Fibroblast of lung (primary cell): ENCODE measurements around the gene ZNF550. TPM values are rescaled to one million over a fixed set of nuclear protein-coding genes. Genes with fewer than 3 reads are reported as not detected.

ENCODE experiments used
- DNase-seq, 2 donors: peaks; one replicate each; pipeline versions ENCODE4 v3.0.0 to v3.0.0-alpha.2; 2010; ENCODE audit warnings: low read depth in 2 of 2
- H2AFZ ChIP-seq: 2 replicates; pipeline ENCODE4 v1.5.1; 2012; ENCODE audit warnings: low read length, control low read depth, inconsistent platforms
- H3K27ac ChIP-seq: 2 replicates; pipeline ENCODE4 v1.5.1; 2011; ENCODE audit warnings: low read length, control low read depth; ENCODE audit not compliant: insufficient read depth
- H3K27me3 ChIP-seq: 2 replicates; pipeline ENCODE4 v1.5.1; 2011; ENCODE audit warnings: mild to moderate bottlenecking, low read length; ENCODE audit not compliant: control insufficient read depth, insufficient read depth
- H3K36me3 ChIP-seq: 2 replicates; pipeline ENCODE4 v1.5.1; 2011; ENCODE audit warnings: low read length; ENCODE audit not compliant: control insufficient read depth, insufficient read depth
- H3K4me1 ChIP-seq: 2 replicates; pipeline ENCODE4 v1.5.1; 2011; ENCODE audit warnings: low read length; ENCODE audit not compliant: control insufficient read depth, insufficient read depth; ENCODE audit errors: extremely low read depth
- H3K4me2 ChIP-seq: 2 replicates; pipeline ENCODE4 v1.5.1; 2011; ENCODE audit warnings: low read length, control low read depth; ENCODE audit not compliant: insufficient read depth; ENCODE audit errors: extremely low read depth
- H3K4me3 ChIP-seq, 4 experiments: fragments of 200-600 bp in 1 of 4; sonication (generic) in 1 of 4; replicated peaks in 1 of 4; 2 replicates each; pipeline ENCODE4 v1.5.1; 2011 to 2016; ENCODE audit warnings: low read length in 4 of 4, low read depth in 3 of 4, mild to moderate bottlenecking in 3 of 4, control low read depth in 2 of 4, inconsistent platforms in 1 of 4, mixed read lengths in 1 of 4; ENCODE audit not compliant: insufficient read depth in 1 of 4; ENCODE audit errors: control extremely low read depth in 1 of 4
- H3K79me2 ChIP-seq: 2 replicates; pipeline ENCODE4 v1.5.1; 2012; ENCODE audit warnings: mild to moderate bottlenecking, low read length, inconsistent platforms; ENCODE audit not compliant: control insufficient read depth, insufficient read depth
- H3K9ac ChIP-seq: 2 replicates; pipeline ENCODE4 v1.5.1; 2011; ENCODE audit warnings: mild to moderate bottlenecking, low read length, control low read depth; ENCODE audit not compliant: insufficient read depth
- H3K9me3 ChIP-seq: 2 replicates; pipeline ENCODE4 v1.5.1; 2012; ENCODE audit warnings: low read depth, low read length; ENCODE audit not compliant: control insufficient read depth, insufficient read depth
- H4K20me1 ChIP-seq: 2 replicates; pipeline ENCODE4 v1.5.1; 2011; ENCODE audit warnings: low read length; ENCODE audit not compliant: control insufficient read depth, insufficient read depth; ENCODE audit errors: extremely low read depth
- EZH2 ChIP-seq: IDR thresholded peaks from 2 replicates; pipeline ENCODE4 v1.5.1; 2012; ENCODE audit warnings: low read length, control low read depth, mild to moderate bottlenecking; ENCODE audit errors: missing control alignments
- polyA plus RNA-seq, 2 donors: library from polyadenylated mRNA; depleted of rRNA in 1 of 2; stranded (reverse) in 1 of 2; unstranded in 1 of 2; fragments of >200 nt; gene quantifications; 2 replicates each; pipeline ENCODE4 v1.2.1, GENCODE V29; 2011 to 2012; ENCODE audit warnings: missing spikeins in 1 of 2
- total RNA-seq: library from RNA; depleted of rRNA; stranded (reverse); fragments of >200 nt; gene quantifications from 2 replicates; pipeline ENCODE4 v1.2.1, GENCODE V29; 2014
- TF ChIP-seq, protein P1 (sequence below), 2 donors: IDR thresholded peaks in 1 of 2; conservative IDR thresholded peaks in 1 of 2; 1 replicate in 1 of 2; 2 replicates in 1 of 2; pipeline ENCODE4 v1.5.1; 2011 to 2012; ENCODE audit warnings: low read length in 2 of 2, control low read depth in 1 of 2, inconsistent platforms in 1 of 2, low read depth in 1 of 2, mild to moderate bottlenecking in 1 of 2

Gene ZNF550
- total and polyA plus RNA-seq, 2 donors (not counting 1 experiment from before 2014, with no cell fraction given): 5.7 to 8.6 TPM

- no peak for TF ChIP-seq EZH2
- no peak overlapping the region for H3K4me3 ChIP-seq
- no peaks in the 10 kb centered on the region for H3K4me1 ChIP-seq
- no peaks in the 10 kb centered on the region for H4K20me1 ChIP-seq
- H3K27me3 ChIP-seq: no peaks in the 10 kb centered on the region
- no peak for DNase-seq
- no peak overlapping the region for H3K4me2 ChIP-seq
- H3K36me3 ChIP-seq: no peaks in the 10 kb centered on the region
- H3K27ac ChIP-seq: no peak overlapping the region
- H3K79me2 ChIP-seq: no peaks in the 10 kb centered on the region
- no peak overlapping the region for H2AFZ ChIP-seq
- peaks cover 1% of the 10 kb centered on the region for H3K9me3 ChIP-seq
- no peak overlapping the region for H3K9ac ChIP-seq
Measured at GRCh38 chr19:57515255-57515654, 44.4 kb downstream of the ZNF550 start.

DNA sequence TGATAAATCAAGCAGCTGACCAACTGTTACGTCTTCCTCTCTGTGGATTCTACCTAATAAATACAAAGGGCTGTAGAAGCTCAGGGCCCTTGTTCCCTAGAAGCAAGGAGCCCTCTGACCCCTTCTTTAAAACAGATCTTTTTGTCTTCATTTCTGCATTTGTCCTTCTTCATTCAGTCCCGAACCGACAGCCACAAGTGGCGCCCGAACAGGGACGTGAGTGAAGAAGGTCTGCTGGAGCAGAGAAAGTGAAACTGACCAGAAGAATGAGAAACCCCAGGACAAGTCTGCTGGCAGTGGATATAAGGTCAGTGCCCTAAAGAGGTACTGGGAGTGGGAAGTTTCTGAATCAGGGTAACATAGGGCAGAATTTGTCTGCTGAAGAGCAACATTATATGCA, 46.8 kb downstream of the ZNF550 start:
- no peaks in the 10 kb centered on the region for H3K36me3 ChIP-seq
- DNase-seq: peak; percentile 29 to 49
- H3K9me3 ChIP-seq: peaks cover 1% of the 10 kb centered on the region
- H3K27ac ChIP-seq: no peak overlapping the region
- H3K4me2 ChIP-seq: no peak overlapping the region
- H3K4me3 ChIP-seq: no peak overlapping the region
- no peak overlapping the region for H3K9ac ChIP-seq
- H4K20me1 ChIP-seq: no peaks in the 10 kb centered on the region
- TF ChIP-seq, protein P1, sequence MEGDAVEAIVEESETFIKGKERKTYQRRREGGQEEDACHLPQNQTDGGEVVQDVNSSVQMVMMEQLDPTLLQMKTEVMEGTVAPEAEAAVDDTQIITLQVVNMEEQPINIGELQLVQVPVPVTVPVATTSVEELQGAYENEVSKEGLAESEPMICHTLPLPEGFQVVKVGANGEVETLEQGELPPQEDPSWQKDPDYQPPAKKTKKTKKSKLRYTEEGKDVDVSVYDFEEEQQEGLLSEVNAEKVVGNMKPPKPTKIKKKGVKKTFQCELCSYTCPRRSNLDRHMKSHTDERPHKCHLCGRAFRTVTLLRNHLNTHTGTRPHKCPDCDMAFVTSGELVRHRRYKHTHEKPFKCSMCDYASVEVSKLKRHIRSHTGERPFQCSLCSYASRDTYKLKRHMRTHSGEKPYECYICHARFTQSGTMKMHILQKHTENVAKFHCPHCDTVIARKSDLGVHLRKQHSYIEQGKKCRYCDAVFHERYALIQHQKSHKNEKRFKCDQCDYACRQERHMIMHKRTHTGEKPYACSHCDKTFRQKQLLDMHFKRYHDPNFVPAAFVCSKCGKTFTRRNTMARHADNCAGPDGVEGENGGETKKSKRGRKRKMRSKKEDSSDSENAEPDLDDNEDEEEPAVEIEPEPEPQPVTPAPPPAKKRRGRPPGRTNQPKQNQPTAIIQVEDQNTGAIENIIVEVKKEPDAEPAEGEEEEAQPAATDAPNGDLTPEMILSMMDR (conservative IDR thresholded peaks at IDR 0.05 in 1 of 2, IDR thresholded peaks at IDR 0.05 in 1 of 2; ENCODE audit: low read depth in 1 of 2, low read length in 2 of 2): no peak
- TF ChIP-seq EZH2: no peak
- no peaks in the 10 kb centered on the region for H3K4me1 ChIP-seq
- no peak overlapping the region for H2AFZ ChIP-seq
- H3K27me3 ChIP-seq: no peaks in the 10 kb centered on the region
- H3K79me2 ChIP-seq: no peaks in the 10 kb centered on the region

DNA sequence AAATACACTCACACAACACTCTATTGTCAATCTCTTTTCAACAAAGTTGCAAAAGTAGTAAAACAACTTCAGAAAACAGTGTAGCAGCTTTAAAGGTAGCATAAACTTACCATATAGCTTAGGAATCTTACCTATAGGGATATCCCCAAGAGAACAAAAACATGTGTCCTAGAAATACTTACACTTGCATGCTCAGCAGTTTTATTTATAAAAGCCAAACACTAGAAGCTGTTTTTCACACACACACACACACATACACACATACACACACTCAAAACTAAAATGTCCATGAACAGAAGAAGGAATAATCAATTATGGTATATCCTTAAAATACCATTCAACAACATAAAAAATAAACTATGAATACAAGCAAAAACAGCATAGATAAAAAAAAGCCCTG, 48.2 kb downstream of the ZNF550 start:
- H3K27ac ChIP-seq: no peak overlapping the region
- no peaks in the 10 kb centered on the region for H3K79me2 ChIP-seq
- no peak overlapping the region for H3K4me3 ChIP-seq
- H3K4me2 ChIP-seq: no peak overlapping the region
- H3K4me1 ChIP-seq: no peaks in the 10 kb centered on the region
- TF ChIP-seq EZH2: no peak
- TF ChIP-seq, protein P1 (conservative IDR thresholded peaks at IDR 0.05 in 1 of 2, IDR thresholded peaks at IDR 0.05 in 1 of 2; ENCODE audit: low read depth in 1 of 2, low read length in 2 of 2): no peak
- H3K36me3 ChIP-seq: peaks cover 3% of the 10 kb centered on the region
- no peaks in the 10 kb centered on the region for H3K27me3 ChIP-seq
- H3K9me3 ChIP-seq: peaks cover 1% of the 10 kb centered on the region
- H2AFZ ChIP-seq: no peak overlapping the region
- no peak for DNase-seq
- H3K9ac ChIP-seq: no peak overlapping the region
- no peaks in the 10 kb centered on the region for H4K20me1 ChIP-seq
